K562 (cell line): ENCODE measurements around the gene ATP6V1F. TPM values are rescaled to one million over a fixed set of nuclear protein-coding genes. Genes with fewer than 3 reads are reported as not detected.

Source experiments
- CHD2 ChIP-seq: IDR thresholded peaks from 2 replicates; pipeline ENCODE4 v1.6.1; 2011; ENCODE audit warnings: low read depth, low read length
- CREB3 ChIP-seq: fragments of 450-650 bp; conservative IDR thresholded peaks from 2 replicates; pipeline ENCODE4 v1.6.1; 2016; ENCODE audit warnings: missing genetic modification characterization, low read depth, mild to moderate bottlenecking, missing compliant biosample characterization, moderate library complexity
- DACH1 ChIP-seq: fragments of 450-650 bp; IDR thresholded peaks from 2 replicates; pipeline ENCODE4 v1.6.1; 2018; ENCODE audit not compliant: partially characterized antibody
- FOS ChIP-seq: IDR thresholded peaks from 3 replicates; pipeline ENCODE4 v1.6.1; 2011; ENCODE audit not compliant: insufficient read length; ENCODE audit errors: extremely low read depth
- ILF3 ChIP-seq: fragments of 450-650 bp; IDR thresholded peaks from 2 replicates; pipeline ENCODE4 v1.6.1; 2018; ENCODE audit warnings: antibody characterized with exemption, mild to moderate bottlenecking, moderate library complexity, borderline replicate concordance
- KAT2B ChIP-seq: IDR thresholded peaks from one replicate; pipeline ENCODE4 v1.6.1; 2012; ENCODE audit warnings: low read depth, mild to moderate bottlenecking, control low read depth, inconsistent platforms, low read length, moderate library complexity
- KLF1 ChIP-seq: fragments of 450-650 bp; IDR thresholded peaks from 2 replicates; pipeline ENCODE4 v1.6.1; 2016; ENCODE audit warnings: missing genetic modification characterization, missing compliant biosample characterization
- MLX ChIP-seq, 2 experiments: fragments of 450-650 bp in 1 of 2; sonication (generic) in 1 of 2; formaldehyde crosslinking; conservative IDR thresholded peaks; 2 replicates each; pipeline versions ENCODE4 v1.4.0 to v1.8.1; 2020 to 2022; ENCODE audit warnings: mild to moderate bottlenecking in 1 of 2, missing genetic modification reagents in 1 of 2
- NELFE ChIP-seq: IDR thresholded peaks from 2 replicates; pipeline ENCODE4 v1.6.1; 2011; ENCODE audit warnings: mild to moderate bottlenecking; ENCODE audit not compliant: insufficient read depth, insufficient read length
- PCBP1 ChIP-seq: fragments of 200-400 bp; formaldehyde crosslinking; IDR thresholded peaks from 2 replicates; pipeline ENCODE4 v1.6.1; 2018; ENCODE audit warnings: mild to moderate bottlenecking, low read depth, low read length; ENCODE audit not compliant: poor library complexity, severe bottlenecking
- PHTF2 ChIP-seq: fragments of 250-450 bp; sonication (Bioruptor Pico); IDR thresholded peaks from 2 replicates; pipeline ENCODE4 v1.5.0; 2021; ENCODE audit warnings: mild to moderate bottlenecking
- RAD51 ChIP-seq: fragments of 450-650 bp; IDR thresholded peaks from 2 replicates; pipeline ENCODE4 v1.7.1; 2016; ENCODE audit warnings: low read depth, mild to moderate bottlenecking, borderline replicate concordance
- SAFB ChIP-seq: fragments of 200-400 bp; formaldehyde crosslinking; IDR thresholded peaks from 2 replicates; pipeline ENCODE4 v1.6.1; 2017; ENCODE audit warnings: low read depth, low read length, borderline replicate concordance
- SMARCB1 ChIP-seq: IDR thresholded peaks from 2 replicates; pipeline ENCODE4 v1.6.1; 2011; ENCODE audit warnings: improper control_type of control experiment, low read depth; ENCODE audit not compliant: insufficient read length
- TAF7 ChIP-seq: fragments of 450-650 bp; IDR thresholded peaks from 2 replicates; pipeline ENCODE4 v1.6.1; 2016; ENCODE audit warnings: missing genetic modification characterization, missing compliant biosample characterization
- TAL1 ChIP-seq: fragments of 450-650 bp; IDR thresholded peaks from 2 replicates; pipeline ENCODE4 v1.6.1; 2016; ENCODE audit warnings: mild to moderate bottlenecking
- TCF7L2 ChIP-seq: fragments of 150-350 bp; IDR thresholded peaks from 2 replicates; pipeline ENCODE4 v1.6.1; 2016; ENCODE audit warnings: low read depth, mild to moderate bottlenecking, low read length, moderate library complexity
- U2AF1 ChIP-seq: fragments of 200-400 bp; formaldehyde crosslinking; optimal IDR thresholded peaks from 2 replicates; pipeline ENCODE3; 2017; ENCODE audit warnings: mild to moderate bottlenecking, low read depth, low read length, moderate library complexity
- YY1 ChIP-seq, 3 experiments: IDR thresholded peaks; 2 replicates each; pipeline ENCODE4 v1.6.1; 2011; ENCODE audit warnings: low read length in 2 of 3, mild to moderate bottlenecking in 2 of 3, moderate library complexity in 2 of 3, borderline replicate concordance in 1 of 3, control low read depth in 1 of 3, low read depth in 1 of 3; ENCODE audit not compliant: insufficient read depth in 3 of 3, insufficient replicate concordance in 2 of 3, control insufficient read depth in 1 of 3, insufficient read length in 1 of 3; ENCODE audit errors: extremely low read depth in 1 of 3
- ZC3H8 ChIP-seq: fragments of 450-650 bp; IDR thresholded peaks from 2 replicates; pipeline ENCODE4 v1.6.1; 2017
- ZNF124 ChIP-seq: sonication (generic); formaldehyde crosslinking; IDR thresholded peaks from 2 replicates; pipeline ENCODE4 v1.8.1; 2022; ENCODE audit warnings: missing genetic modification reagents
- ZNF354B ChIP-seq: fragments of 250-450 bp; sonication (Bioruptor Pico); IDR thresholded peaks from 2 replicates; pipeline ENCODE4 v1.4.0; 2020
- ZNF586 ChIP-seq: fragments of 450-650 bp; formaldehyde crosslinking; conservative IDR thresholded peaks from 2 replicates; pipeline ENCODE4 v1.4.0; 2020; ENCODE audit warnings: mild to moderate bottlenecking, moderate library complexity
- polyA plus RNA-seq, 8 experiments: library from polyadenylated mRNA; depleted of rRNA in 4 of 8; stranded (reverse) in 5 of 8; unstranded in 3 of 8; fragments of >200 nt; fragmentation: Nextera tagmentation in 2 of 8; fragmentation: Illumina TruSeq in 1 of 8; extraction: Ambion mirVana in 2 of 8; extraction: Trizol in 1 of 8; gene quantifications; 2 replicates each; pipeline versions ENCODE4 v1.2.1 to v1.2.3, GENCODE V29; 2011 to 2014; ENCODE audit warnings: inconsistent platforms in 1 of 8, missing spikeins in 1 of 8
- total RNA-seq, 7 experiments: library from RNA; depleted of rRNA in 6 of 7; stranded (reverse); fragments of >200 nt in 6 of 7; fragmentation: Illumina TruSeq in 2 of 7; extraction: Trizol in 2 of 7; gene quantifications; 2 replicates each; pipeline versions ENCODE4 v1.2.1 to v1.2.3, GENCODE V29; 2011 to 2021; ENCODE audit warnings: low replicate concordance in 1 of 7
- TF ChIP-seq, protein P1 (sequence below): sonication (generic); formaldehyde crosslinking; IDR thresholded peaks from 2 replicates; pipeline ENCODE4 v1.9.0; 2022; ENCODE audit warnings: mild to moderate bottlenecking, missing genetic modification reagents
- TF ChIP-seq, protein P2 (sequence below): sonication (generic); formaldehyde crosslinking; IDR thresholded peaks from 2 replicates; pipeline ENCODE4 v1.8.1; 2023; ENCODE audit warnings: mild to moderate bottlenecking, missing genetic modification reagents

Gene ATP6V1F
- total and polyA plus RNA-seq, 9 of the 15 experiments (the other 6 are each of a cell fraction or from before 2014, with no cell fraction given), result 206 to 1,123 (median 542) TPM

- TF ChIP-seq FOS, result no peak
- no peak for TF ChIP-seq KAT2B
- no peak for TF ChIP-seq ZNF354B (CRISPR knock-in tag)
- TF ChIP-seq U2AF1, result no peak
- no peak for TF ChIP-seq TAL1
- TF ChIP-seq CREB3 (tag), result peak; percentile 8; the same call in 1 of the 2 replicates
- TF ChIP-seq NELFE, result no peak
- TF ChIP-seq ZNF124 (CRISPR knock-in tag), result no peak
- no peak for TF ChIP-seq DACH1
- no peak for TF ChIP-seq PCBP1
- no peak for TF ChIP-seq ZNF586 (CRISPR knock-in tag)
- peak; percentile 23; the same call in 1 of the 2 replicates for TF ChIP-seq CHD2
- 0 out of 2 replicates have a peak, but pooled peaks have one; percentile 54 for TF ChIP-seq ZC3H8
- TF ChIP-seq TAF7 (tag), result no peak
- no peak for TF ChIP-seq RAD51
- TF ChIP-seq TCF7L2, result no peak
- TF ChIP-seq MLX (CRISPR knock-in tag; conservative IDR thresholded peaks at IDR 0.05), result 0 out of 4 replicates have a peak, but pooled peaks of 1 of the 2 experiments have one; percentile 49
- no peak for TF ChIP-seq KLF1 (tag)
- TF ChIP-seq, protein P1, sequence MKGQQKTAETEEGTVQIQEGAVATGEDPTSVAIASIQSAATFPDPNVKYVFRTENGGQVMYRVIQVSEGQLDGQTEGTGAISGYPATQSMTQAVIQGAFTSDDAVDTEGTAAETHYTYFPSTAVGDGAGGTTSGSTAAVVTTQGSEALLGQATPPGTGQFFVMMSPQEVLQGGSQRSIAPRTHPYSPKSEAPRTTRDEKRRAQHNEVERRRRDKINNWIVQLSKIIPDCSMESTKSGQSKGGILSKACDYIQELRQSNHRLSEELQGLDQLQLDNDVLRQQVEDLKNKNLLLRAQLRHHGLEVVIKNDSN, result peak; percentile 55; the same call in 1 of the 2 replicates
- TF ChIP-seq ILF3, result no peak
- peak in 2 of 3 experiments; percentile 50 to 77 for TF ChIP-seq YY1 (IDR thresholded peaks at IDR 0.05; ENCODE audit: borderline replicate concordance in 1 of 3, control insufficient read depth in 1 of 3, extremely low read depth in 1 of 3, insufficient read depth in 3 of 3, insufficient read length in 1 of 3, insufficient replicate concordance in 2 of 3, low read depth in 1 of 3, low read length in 2 of 3)
- no peak for TF ChIP-seq SAFB
- no peak for TF ChIP-seq SMARCB1
- TF ChIP-seq, protein P2, sequence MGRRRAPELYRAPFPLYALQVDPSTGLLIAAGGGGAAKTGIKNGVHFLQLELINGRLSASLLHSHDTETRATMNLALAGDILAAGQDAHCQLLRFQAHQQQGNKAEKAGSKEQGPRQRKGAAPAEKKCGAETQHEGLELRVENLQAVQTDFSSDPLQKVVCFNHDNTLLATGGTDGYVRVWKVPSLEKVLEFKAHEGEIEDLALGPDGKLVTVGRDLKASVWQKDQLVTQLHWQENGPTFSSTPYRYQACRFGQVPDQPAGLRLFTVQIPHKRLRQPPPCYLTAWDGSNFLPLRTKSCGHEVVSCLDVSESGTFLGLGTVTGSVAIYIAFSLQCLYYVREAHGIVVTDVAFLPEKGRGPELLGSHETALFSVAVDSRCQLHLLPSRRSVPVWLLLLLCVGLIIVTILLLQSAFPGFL (CRISPR knock-in tag), result no peak
- TF ChIP-seq PHTF2 (CRISPR knock-in tag), result no peak
These were observed at the start of gene ATP6V1F (continued) for GRCh38 chr7:128862571-128863432.
